ENCODE data around the gene RAPGEF5.

Gene RAPGEF5

GRCh38 chr7:22137026-22137425 is 219.9 kb downstream of the RAPGEF5 start:
- DNase-seq (ENCODE audit: low spot score): no peak
- Histone ChIP-seq H3K4me3 (ENCODE audit: severe bottlenecking) (no peak overlapping the region), H3K27me3 (ENCODE audit: insufficient read depth, poor library complexity, severe bottlenecking) (no peaks in the 10 kb centered on the region), H3K4me1 (ENCODE audit: insufficient read depth, poor library complexity, severe bottlenecking) (no peaks in the 10 kb centered on the region), H3K36me3 (ENCODE audit: low read depth) (peaks cover 11% of the 10 kb centered on the region; the same call in 1 of the 2 replicates), H3K9me3 (ENCODE audit: severe bottlenecking) (no peaks in the 10 kb centered on the region), H3K27ac (ENCODE audit: poor library complexity, severe bottlenecking) (no peak overlapping the region)
- no peak; the same call in 2 of the 3 replicates for ATAC-seq (ENCODE audit: low read depth)
- TF ChIP-seq CTCF (IDR thresholded peaks at IDR 0.05; ENCODE audit: poor library complexity, severe bottlenecking): no peak

GRCh38 chr7:22129819-22130580 is 227.0 kb downstream of the RAPGEF5 start:
- no peak for TF ChIP-seq CTCF (IDR thresholded peaks at IDR 0.05; ENCODE audit: poor library complexity, severe bottlenecking)
- peaks cover 4% of the 10 kb centered on the region; the same call in 1 of the 2 replicates for H3K36me3 ChIP-seq (ENCODE audit: low read depth)
- H3K4me1 ChIP-seq (ENCODE audit: insufficient read depth, poor library complexity, severe bottlenecking): no peaks in the 10 kb centered on the region
- H3K27ac ChIP-seq (ENCODE audit: poor library complexity, severe bottlenecking): no peak overlapping the region
- ATAC-seq (ENCODE audit: low read depth): no peak
- no peak overlapping the region for H3K4me3 ChIP-seq (ENCODE audit: severe bottlenecking)
- H3K27me3 ChIP-seq (ENCODE audit: insufficient read depth, poor library complexity, severe bottlenecking): no peaks in the 10 kb centered on the region
- DNase-seq (ENCODE audit: low spot score): no peak
- no peaks in the 10 kb centered on the region for H3K9me3 ChIP-seq (ENCODE audit: severe bottlenecking)

GRCh38 chr7:22129166-22129565 is 227.8 kb downstream of the RAPGEF5 start:
- Histone ChIP-seq H3K36me3 (ENCODE audit: low read depth) (no peaks in the 10 kb centered on the region; the same call in 1 of the 2 replicates), H3K27ac (ENCODE audit: poor library complexity, severe bottlenecking) (no peak overlapping the region), H3K9me3 (ENCODE audit: severe bottlenecking) (no peaks in the 10 kb centered on the region), H3K4me1 (ENCODE audit: insufficient read depth, poor library complexity, severe bottlenecking) (no peaks in the 10 kb centered on the region), H3K4me3 (ENCODE audit: severe bottlenecking) (no peak overlapping the region), H3K27me3 (ENCODE audit: insufficient read depth, poor library complexity, severe bottlenecking) (no peaks in the 10 kb centered on the region)
- ATAC-seq (ENCODE audit: low read depth): no peak
- TF ChIP-seq CTCF (IDR thresholded peaks at IDR 0.05; ENCODE audit: poor library complexity, severe bottlenecking): no peak
- no peak for DNase-seq (ENCODE audit: low spot score)

- DNase-seq (ENCODE audit: low spot score): no peak
- TF ChIP-seq CTCF (IDR thresholded peaks at IDR 0.05; ENCODE audit: poor library complexity, severe bottlenecking): no peak
- Histone ChIP-seq H3K4me1 (ENCODE audit: insufficient read depth, poor library complexity, severe bottlenecking) (no peaks in the 10 kb centered on the region), H3K4me3 (ENCODE audit: severe bottlenecking) (no peak overlapping the region), H3K9me3 (ENCODE audit: severe bottlenecking) (no peaks in the 10 kb centered on the region), H3K27ac (ENCODE audit: poor library complexity, severe bottlenecking) (no peak overlapping the region), H3K27me3 (ENCODE audit: insufficient read depth, poor library complexity, severe bottlenecking) (no peaks in the 10 kb centered on the region), H3K36me3 (ENCODE audit: low read depth) (no peaks in the 10 kb centered on the region)
- ATAC-seq (ENCODE audit: low read depth): no peak
Measured at GRCh38 chr7:22128528-22128920, 228.4 kb downstream of the RAPGEF5 start.

All from RWPE2 (cell line).